Prostate gland (tissue), 2 donors: ENCODE measurements around the gene ADM.
A peak's percentile ranks its signal among the peaks of the same experiment; 100 is the strongest.

Source experiments
- POLR2A ChIP-seq: fragments of 450-650 bp; IDR thresholded peaks from one replicate; pipeline ENCODE4 v1.6.1; 2016; ENCODE audit warnings: antibody characterized with exemption, mild to moderate bottlenecking
- TF ChIP-seq, protein P1 (sequence below), 4 experiments: fragments of 200-600 bp in 2 of 4; fragments of 450-650 bp in 2 of 4; sonication (generic) in 2 of 4; IDR thresholded peaks; 1 replicate in 3 of 4; 2 replicates in 1 of 4; pipeline ENCODE4 v1.5.1; 2016 to 2019; ENCODE audit warnings: antibody characterized with exemption in 4 of 4, mild to moderate bottlenecking in 2 of 4, moderate library complexity in 2 of 4

DNA sequence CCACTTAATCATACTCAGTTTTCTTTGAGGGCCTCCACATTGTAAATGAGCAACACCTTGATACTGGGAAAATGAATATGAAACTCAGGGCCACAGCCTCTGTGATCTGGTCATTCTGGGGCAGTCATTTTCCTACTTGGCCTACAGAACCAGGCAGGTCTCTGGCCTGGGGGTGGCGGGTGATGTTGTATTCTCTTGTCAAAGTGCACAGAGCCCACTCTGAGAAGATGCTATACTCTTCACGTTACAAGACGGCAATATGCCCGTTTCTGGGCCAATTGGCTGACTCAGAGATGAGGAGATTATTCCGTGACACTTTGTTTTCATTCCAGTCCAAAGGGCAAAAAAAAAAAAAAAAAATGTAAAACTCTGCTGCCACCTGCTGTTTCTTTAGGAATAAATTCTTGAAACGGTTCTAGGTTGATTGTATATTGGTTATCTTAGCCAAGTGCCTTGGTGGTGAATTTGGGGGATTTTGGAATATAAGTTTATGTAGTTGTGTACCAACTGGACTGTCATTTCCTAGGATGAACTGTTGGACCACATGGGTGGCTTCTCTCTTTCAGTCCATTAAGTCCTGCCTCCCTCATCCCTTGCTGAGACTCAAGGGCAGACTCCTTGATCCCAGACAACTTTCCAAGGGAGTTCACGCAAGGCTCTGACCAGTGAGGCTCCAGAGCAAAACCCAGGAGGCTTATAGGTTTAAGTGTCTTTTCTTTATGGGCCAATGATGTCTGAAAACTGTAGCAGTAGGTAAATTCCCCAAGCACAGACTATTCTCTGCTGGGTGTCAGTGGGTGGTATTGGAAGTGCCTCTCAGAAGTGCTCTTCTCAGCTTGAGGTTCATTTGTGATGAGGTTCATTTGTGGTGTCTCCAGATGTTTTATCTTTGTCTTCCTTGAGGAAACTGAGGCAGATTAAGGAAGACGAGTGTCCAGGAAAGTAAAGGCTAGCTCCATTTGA, 18.2 kb downstream of the ADM start:
- TF ChIP-seq, protein P1, sequence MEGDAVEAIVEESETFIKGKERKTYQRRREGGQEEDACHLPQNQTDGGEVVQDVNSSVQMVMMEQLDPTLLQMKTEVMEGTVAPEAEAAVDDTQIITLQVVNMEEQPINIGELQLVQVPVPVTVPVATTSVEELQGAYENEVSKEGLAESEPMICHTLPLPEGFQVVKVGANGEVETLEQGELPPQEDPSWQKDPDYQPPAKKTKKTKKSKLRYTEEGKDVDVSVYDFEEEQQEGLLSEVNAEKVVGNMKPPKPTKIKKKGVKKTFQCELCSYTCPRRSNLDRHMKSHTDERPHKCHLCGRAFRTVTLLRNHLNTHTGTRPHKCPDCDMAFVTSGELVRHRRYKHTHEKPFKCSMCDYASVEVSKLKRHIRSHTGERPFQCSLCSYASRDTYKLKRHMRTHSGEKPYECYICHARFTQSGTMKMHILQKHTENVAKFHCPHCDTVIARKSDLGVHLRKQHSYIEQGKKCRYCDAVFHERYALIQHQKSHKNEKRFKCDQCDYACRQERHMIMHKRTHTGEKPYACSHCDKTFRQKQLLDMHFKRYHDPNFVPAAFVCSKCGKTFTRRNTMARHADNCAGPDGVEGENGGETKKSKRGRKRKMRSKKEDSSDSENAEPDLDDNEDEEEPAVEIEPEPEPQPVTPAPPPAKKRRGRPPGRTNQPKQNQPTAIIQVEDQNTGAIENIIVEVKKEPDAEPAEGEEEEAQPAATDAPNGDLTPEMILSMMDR (IDR thresholded peaks at IDR 0.05) = peak; percentile 24 to 79 (median 64)
- TF ChIP-seq POLR2A = no peak
